Lung (tissue), 12 donors: ENCODE results near the gene RXFP4. TPM values are rescaled to one million over a fixed set of nuclear protein-coding genes. Genes with fewer than 3 reads are reported as not detected.
A peak's percentile ranks its signal among the peaks of the same experiment; 100 is the strongest.

Experiments
- ATAC-seq: fragments of 200-7000 bp; cut with Tn5 transposase; one replicate; pipeline ENCODE4 v1.9.1; 2020; ENCODE audit warnings: moderate number of reproducible peaks; ENCODE audit not compliant: insufficient read depth, low FRiP score
- DNase-seq, 3 donors: peaks; one replicate each; pipeline ENCODE4 v3.0.0-alpha.2; 2013 to 2017
- H3K27ac ChIP-seq, 2 donors: one replicate each; pipeline ENCODE4 v1.5.1; 2013; ENCODE audit warnings: mild to moderate bottlenecking in 2 of 2, moderate library complexity in 2 of 2, control low read depth in 1 of 2, inconsistent platforms in 1 of 2, low read depth in 1 of 2, low read length in 1 of 2
- H3K27me3 ChIP-seq, 3 donors: one replicate each; pipeline ENCODE4 v1.5.1; 2013; ENCODE audit warnings: low read length in 2 of 3; ENCODE audit not compliant: control insufficient read depth in 3 of 3, insufficient read depth in 3 of 3
- H3K36me3 ChIP-seq, 4 donors: one replicate each; pipeline ENCODE4 v1.5.1; 2013; ENCODE audit warnings: low read length in 4 of 4, mild to moderate bottlenecking in 1 of 4, moderate library complexity in 1 of 4; ENCODE audit not compliant: control insufficient read depth in 4 of 4, insufficient read depth in 4 of 4
- H3K4me1 ChIP-seq, 5 donors: one replicate each; pipeline ENCODE4 v1.5.1; 2013; ENCODE audit warnings: low read length in 5 of 5, mild to moderate bottlenecking in 2 of 5, moderate library complexity in 1 of 5; ENCODE audit not compliant: control insufficient read depth in 5 of 5, insufficient read depth in 5 of 5
- H3K4me3 ChIP-seq: one replicate; pipeline ENCODE4 v1.5.1; 2013; ENCODE audit warnings: mild to moderate bottlenecking, control low read depth, moderate library complexity
- H3K9ac ChIP-seq, 2 donors: one replicate each; pipeline ENCODE4 v1.5.1; 2013; ENCODE audit warnings: low read length in 2 of 2, control low read depth in 1 of 2; ENCODE audit not compliant: insufficient read depth in 1 of 2
- H3K9me3 ChIP-seq, 4 donors: one replicate each; pipeline ENCODE4 v1.5.1; 2013; ENCODE audit warnings: low read length in 3 of 4, mild to moderate bottlenecking in 1 of 4, moderate library complexity in 1 of 4; ENCODE audit not compliant: control insufficient read depth in 4 of 4, insufficient read depth in 3 of 4
- WGBS, 2 donors: extraction: QIAGEN DNeasy Blood & Tissue Kit; methylation state at CpG; one replicate each; pipeline ENCODE4 v1.1.7; 2013; 5-methylcytosine and 5-hydroxymethylcytosine counted together
- polyA plus RNA-seq, 2 donors: library from polyadenylated mRNA; stranded (reverse); fragments of 200-250 nt; gene quantifications; one replicate each; pipeline ENCODE4 v1.2.1, GENCODE V29; 2013
- total RNA-seq, 2 donors: library from RNA; depleted of rRNA in 1 of 2; stranded (reverse); fragments of >200 nt in 1 of 2; gene quantifications; one replicate each; pipeline ENCODE4 v1.2.1, GENCODE V29; 2014 to 2021
- TF ChIP-seq, protein P1 (sequence below): IDR thresholded peaks from 2 replicates; pipeline ENCODE4 v1.5.1; 2012; ENCODE audit warnings: mild to moderate bottlenecking; ENCODE audit errors: control extremely low read depth, extremely low read depth
- donor health status: control.
- donor health status: control.
- donor health status: Bipolar disorder and iron deficiency.
- donor health status: healthy.
- donor health status: DM: yes; HTN: yes; CAD: no.

Gene RXFP4
- total and polyA plus RNA-seq, 4 donors, result 0.05 to 0.20 TPM; not detected in 2

DNA sequence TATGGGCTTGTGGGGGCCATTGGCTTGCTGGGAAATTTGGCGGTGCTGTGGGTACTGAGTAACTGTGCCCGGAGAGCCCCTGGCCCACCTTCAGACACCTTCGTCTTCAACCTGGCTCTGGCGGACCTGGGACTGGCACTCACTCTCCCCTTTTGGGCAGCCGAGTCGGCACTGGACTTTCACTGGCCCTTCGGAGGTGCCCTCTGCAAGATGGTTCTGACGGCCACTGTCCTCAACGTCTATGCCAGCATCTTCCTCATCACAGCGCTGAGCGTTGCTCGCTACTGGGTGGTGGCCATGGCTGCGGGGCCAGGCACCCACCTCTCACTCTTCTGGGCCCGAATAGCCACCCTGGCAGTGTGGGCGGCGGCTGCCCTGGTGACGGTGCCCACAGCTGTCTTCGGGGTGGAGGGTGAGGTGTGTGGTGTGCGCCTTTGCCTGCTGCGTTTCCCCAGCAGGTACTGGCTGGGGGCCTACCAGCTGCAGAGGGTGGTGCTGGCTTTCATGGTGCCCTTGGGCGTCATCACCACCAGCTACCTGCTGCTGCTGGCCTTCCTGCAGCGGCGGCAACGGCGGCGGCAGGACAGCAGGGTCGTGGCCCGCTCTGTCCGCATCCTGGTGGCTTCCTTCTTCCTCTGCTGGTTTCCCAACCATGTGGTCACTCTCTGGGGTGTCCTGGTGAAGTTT lies 550 bp downstream of the RXFP4 start:
- 68 to 73% methylated on average over 29 of the region's 29 CpGs for WGBS, 2 donors
- peak overlapping the region in 1 of 2 donors; percentile 87 for H3K27ac ChIP-seq
- DNase-seq, result no peak
- no peak overlapping the region for H3K4me3 ChIP-seq
- no peak for ATAC-seq
- H3K36me3 ChIP-seq, result peaks cover 0 to 10% (median 2%) of the 10 kb centered on the region in 4 donors
- TF ChIP-seq, protein P1, sequence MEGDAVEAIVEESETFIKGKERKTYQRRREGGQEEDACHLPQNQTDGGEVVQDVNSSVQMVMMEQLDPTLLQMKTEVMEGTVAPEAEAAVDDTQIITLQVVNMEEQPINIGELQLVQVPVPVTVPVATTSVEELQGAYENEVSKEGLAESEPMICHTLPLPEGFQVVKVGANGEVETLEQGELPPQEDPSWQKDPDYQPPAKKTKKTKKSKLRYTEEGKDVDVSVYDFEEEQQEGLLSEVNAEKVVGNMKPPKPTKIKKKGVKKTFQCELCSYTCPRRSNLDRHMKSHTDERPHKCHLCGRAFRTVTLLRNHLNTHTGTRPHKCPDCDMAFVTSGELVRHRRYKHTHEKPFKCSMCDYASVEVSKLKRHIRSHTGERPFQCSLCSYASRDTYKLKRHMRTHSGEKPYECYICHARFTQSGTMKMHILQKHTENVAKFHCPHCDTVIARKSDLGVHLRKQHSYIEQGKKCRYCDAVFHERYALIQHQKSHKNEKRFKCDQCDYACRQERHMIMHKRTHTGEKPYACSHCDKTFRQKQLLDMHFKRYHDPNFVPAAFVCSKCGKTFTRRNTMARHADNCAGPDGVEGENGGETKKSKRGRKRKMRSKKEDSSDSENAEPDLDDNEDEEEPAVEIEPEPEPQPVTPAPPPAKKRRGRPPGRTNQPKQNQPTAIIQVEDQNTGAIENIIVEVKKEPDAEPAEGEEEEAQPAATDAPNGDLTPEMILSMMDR, result no peak
- peaks cover 0 to 26% (median 17%) of the 10 kb centered on the region in 5 donors for H3K4me1 ChIP-seq
- H3K9me3 ChIP-seq, result no peaks in the 10 kb centered on the region
- no peak overlapping the region for H3K9ac ChIP-seq
- H3K27me3 ChIP-seq, result no peaks in the 10 kb centered on the region

DNA sequence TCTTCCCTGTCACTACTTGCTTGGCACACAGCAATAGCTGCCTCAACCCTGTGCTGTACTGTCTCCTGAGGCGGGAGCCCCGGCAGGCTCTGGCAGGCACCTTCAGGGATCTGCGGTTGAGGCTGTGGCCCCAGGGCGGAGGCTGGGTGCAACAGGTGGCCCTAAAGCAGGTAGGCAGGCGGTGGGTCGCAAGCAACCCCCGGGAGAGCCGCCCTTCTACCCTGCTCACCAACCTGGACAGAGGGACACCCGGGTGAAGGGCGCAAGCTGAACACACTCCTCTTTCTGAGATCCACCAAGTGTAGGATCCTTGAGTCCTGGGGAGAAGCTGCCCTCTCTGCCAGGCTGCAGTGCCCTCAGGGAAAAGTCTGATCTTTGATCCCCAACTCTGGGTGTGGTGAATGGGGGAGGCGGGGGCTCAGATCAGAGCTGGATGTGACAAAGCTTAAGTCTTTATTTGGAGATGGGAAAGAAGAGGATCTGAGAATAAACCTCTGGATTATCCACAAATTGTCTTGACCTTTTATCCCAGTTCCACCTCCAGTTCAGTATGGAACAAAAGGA lies 1.2 kb downstream of the RXFP4 start:
- TF ChIP-seq, protein P1, result no peak
- Histone ChIP-seq H3K9ac (no peak overlapping the region), H3K36me3 (peaks cover 0 to 15% (median 8%) of the 10 kb centered on the region in 4 donors), H3K4me1 (peaks cover 0 to 26% (median 17%) of the 10 kb centered on the region in 5 donors), H3K27ac (peak overlapping the region in 1 of 2 donors; percentile 87), H3K27me3 (no peaks in the 10 kb centered on the region), H3K9me3 (no peaks in the 10 kb centered on the region), H3K4me3 (no peak overlapping the region)
- WGBS, 2 donors, result 79 to 85% methylated on average over 11 of the region's 11 CpGs
- DNase-seq, result no peak
- no peak for ATAC-seq

DNA sequence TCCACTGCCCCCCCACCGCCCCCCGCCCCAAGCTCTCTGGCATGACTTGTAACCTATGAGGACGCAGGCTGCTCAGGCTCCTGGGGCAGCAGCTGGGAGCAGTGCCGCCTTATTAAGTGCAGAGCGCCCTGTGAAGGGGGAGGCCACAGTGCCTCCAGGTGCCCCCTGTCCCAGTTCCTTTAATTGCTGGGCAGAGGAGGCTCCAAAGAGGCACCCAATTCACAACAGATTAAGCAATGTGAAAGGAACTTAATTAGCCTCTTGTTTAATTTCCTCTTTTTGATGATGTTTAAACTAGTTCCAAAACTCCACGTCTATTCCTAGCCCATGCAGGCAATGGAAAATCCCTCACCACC lies 3.0 kb downstream of the RXFP4 start:
- TF ChIP-seq, protein P1, result no peak

More for the DNA sequence above, 3.0 kb downstream of the RXFP4 start:
- Histone ChIP-seq H3K4me1 (peaks cover 0 to 26% (median 17%) of the 10 kb centered on the region in 5 donors), H3K9me3 (no peaks in the 10 kb centered on the region), H3K27me3 (no peaks in the 10 kb centered on the region), H3K27ac (peak overlapping the region in 1 of 2 donors; percentile 32), H3K36me3 (peaks cover 0 to 23% (median 15%) of the 10 kb centered on the region in 4 donors), H3K4me3 (no peak overlapping the region), H3K9ac (no peak overlapping the region)
- ATAC-seq (no peak), DNase-seq (no peak)
- WGBS, 2 donors, result 36 to 48% methylated on average over 6 of the region's 6 CpGs
